Testis (tissue), 3 donors: ENCODE measurements around the gene HLF. TPM values are rescaled to one million over a fixed set of nuclear protein-coding genes. Genes with fewer than 3 reads are reported as not detected.

Experiments used
- DNase-seq: peaks from one replicate; pipeline ENCODE4 v3.0.0-alpha.2; 2019
- H3K27ac ChIP-seq, 2 donors: fragments of 200-600 bp; sonication (generic); one replicate each; pipeline ENCODE4 v1.5.1; 2019
- H3K27me3 ChIP-seq: fragments of 200-600 bp; sonication (generic); one replicate; pipeline ENCODE4 v1.5.1; 2019
- H3K36me3 ChIP-seq: fragments of 200-600 bp; sonication (generic); one replicate; pipeline ENCODE4 v1.5.1; 2017; ENCODE audit warnings: low read depth; ENCODE audit errors: missing control alignments
- H3K4me1 ChIP-seq: fragments of 200-600 bp; sonication (generic); one replicate; pipeline ENCODE4 v1.5.1; 2019
- H3K4me3 ChIP-seq, 2 donors: fragments of 200-600 bp; sonication (generic); one replicate each; pipeline ENCODE4 v1.5.1; 2017 to 2019
- H3K9me3 ChIP-seq: fragments of 200-600 bp; sonication (generic); one replicate; pipeline ENCODE4 v1.5.1; 2017
- CTCF ChIP-seq, 3 experiments: fragments of 450-650 bp in 2 of 3; fragments of 200-600 bp in 1 of 3; sonication (generic) in 1 of 3; IDR thresholded peaks; one replicate each; pipeline ENCODE4 v1.5.1; 2016 to 2019; ENCODE audit warnings: antibody characterized with exemption in 3 of 3, mild to moderate bottlenecking in 2 of 3, moderate library complexity in 1 of 3
- POLR2A ChIP-seq: fragments of 450-650 bp; IDR thresholded peaks from one replicate; pipeline ENCODE4 v1.6.1; 2017; ENCODE audit warnings: antibody characterized with exemption, mild to moderate bottlenecking, moderate library complexity
- WGBS, 2 donors: methylation state at CpG; one replicate each; pipeline ENCODE4 v1.1.5; 2018; 5-methylcytosine and 5-hydroxymethylcytosine counted together
- intact Hi-C: fragments of 100-400 bp; cut with DNase I; formaldehyde crosslinking; loops from one replicate; pipeline ENCODE4 v1.15.1; 2023; ENCODE audit warnings: low total_unique reads
- polyA plus RNA-seq: library from polyadenylated mRNA; stranded (reverse); fragments of 350-450 nt; fragmentation: Illumina TruSeq; extraction: RNeasy Lipid Tissue Mini Kit (QIAGEN cat#74804); gene quantifications from one replicate; pipeline ENCODE4 v1.2.3, GENCODE V29; 2014; ENCODE audit warnings: low read depth, low replicate concordance; ENCODE audit not compliant: insufficient read depth
- total RNA-seq, 2 donors: library from RNA; depleted of rRNA; stranded (reverse); fragments of >200 nt; gene quantifications; one replicate each; pipeline ENCODE4 v1.2.3, GENCODE V29; 2016

HLF gene
- total and polyA plus RNA-seq, 3 donors from 2014 or later = 7.0 to 23.4 (median 14.5) TPM

- H3K27ac ChIP-seq = peak overlapping the region in 1 of 2 donors; percentile 89
- TF ChIP-seq CTCF (IDR thresholded peaks at IDR 0.05) = no peak
- TF ChIP-seq POLR2A = no peak
- H3K27me3 ChIP-seq = no peaks in the 10 kb centered on the region
- intact Hi-C loops = no loop called here
- no peaks in the 10 kb centered on the region for H3K36me3 ChIP-seq
- peaks cover 56% of the 10 kb centered on the region for H3K4me1 ChIP-seq
- DNase-seq = no peak
- H3K9me3 ChIP-seq = no peaks in the 10 kb centered on the region
- WGBS, 2 donors = 57 to 67% methylated on average over 8 of the region's 8 CpGs
- no peak overlapping the region for H3K4me3 ChIP-seq
Measured at GRCh38 chr17:55281649-55282378, 17.1 kb downstream of the HLF start.

DNA sequence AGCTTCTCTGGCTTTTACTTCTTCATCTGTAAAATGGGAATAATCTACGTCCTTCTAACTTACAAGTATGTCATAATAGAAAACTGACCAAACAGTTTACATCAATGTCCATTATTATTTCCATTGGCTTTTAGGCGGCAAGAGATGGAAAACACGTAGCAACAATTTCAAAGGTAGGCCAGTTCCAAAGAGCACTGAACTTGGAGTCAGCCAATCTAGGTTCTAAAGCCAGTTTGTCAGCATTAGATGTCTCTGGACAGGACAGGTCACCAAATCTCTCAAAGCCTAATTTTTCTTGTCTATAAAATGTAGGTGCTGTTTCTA, 17.6 kb downstream of the HLF start:
- no peak for TF ChIP-seq CTCF (IDR thresholded peaks at IDR 0.05)
- no peak for TF ChIP-seq POLR2A
- WGBS, 2 donors = 88 to 96% methylated on average over 3 of the region's 3 CpGs
- no peak for DNase-seq
- Histone ChIP-seq H3K9me3 (no peaks in the 10 kb centered on the region), H3K27me3 (no peaks in the 10 kb centered on the region), H3K36me3 (no peaks in the 10 kb centered on the region), H3K4me1 (peaks cover 53% of the 10 kb centered on the region), H3K27ac (peak overlapping the region in 1 of 2 donors; percentile 89), H3K4me3 (no peak overlapping the region)
- intact Hi-C loops = no loop called here

GRCh38 chr17:55282741-55283140, 18.0 kb downstream of the HLF start:
- H3K27ac ChIP-seq = peak overlapping the region; percentile 70 to 89
- no peaks in the 10 kb centered on the region for H3K9me3 ChIP-seq
- H3K4me1 ChIP-seq = peaks cover 49% of the 10 kb centered on the region
- TF ChIP-seq CTCF (IDR thresholded peaks at IDR 0.05) (no peak), POLR2A (no peak)
- H3K36me3 ChIP-seq = no peaks in the 10 kb centered on the region
- no peak for DNase-seq
- no peak overlapping the region for H3K4me3 ChIP-seq
- no peaks in the 10 kb centered on the region for H3K27me3 ChIP-seq
- 55 to 59% methylated on average over 5 of the region's 5 CpGs for WGBS, 2 donors
- intact Hi-C loops = no loop called here

- H3K27me3 ChIP-seq = no peaks in the 10 kb centered on the region
- WGBS, 2 donors = 51 to 54% methylated on average over 8 to 9 of the region's 9 CpGs
- no peak overlapping the region for H3K4me3 ChIP-seq
- H3K9me3 ChIP-seq = no peaks in the 10 kb centered on the region
- peaks cover 42% of the 10 kb centered on the region for H3K4me1 ChIP-seq
- TF ChIP-seq CTCF (IDR thresholded peaks at IDR 0.05) = no peak
- no peak for TF ChIP-seq POLR2A
- no peaks in the 10 kb centered on the region for H3K36me3 ChIP-seq
- no peak for DNase-seq
- intact Hi-C loops = no loop called here
- peak overlapping the region; percentile 70 to 89 for H3K27ac ChIP-seq
Measured at GRCh38 chr17:55283256-55283965, 18.7 kb downstream of the HLF start.
